Glutamatergic neuron (in vitro differentiated cells): Measurements from ENCODE around the gene ITIH1. TPM values are rescaled to one million over a fixed set of nuclear protein-coding genes. Genes with fewer than 3 reads are reported as not detected.

Source experiments
- DNase-seq: peaks from one replicate; pipeline ENCODE4 v3.0.0; 2022
- H3K27ac Mint-ChIP-seq: one replicate; pipeline ENCODE4 v1.8.0; 2020; ENCODE audit warnings: mild to moderate bottlenecking, mixed read lengths, inconsistent platforms; ENCODE audit not compliant: unreplicated experiment
- H3K27me3 Mint-ChIP-seq: one replicate; pipeline ENCODE4 v1.8.0; 2020; ENCODE audit warnings: mild to moderate bottlenecking, moderate library complexity, mixed read lengths, inconsistent platforms; ENCODE audit not compliant: unreplicated experiment
- H3K36me3 Mint-ChIP-seq: one replicate; pipeline ENCODE4 v1.8.0; 2020; ENCODE audit warnings: mild to moderate bottlenecking, mixed read lengths, inconsistent platforms; ENCODE audit not compliant: unreplicated experiment
- H3K4me1 Mint-ChIP-seq: one replicate; pipeline ENCODE4 v1.8.0; 2020; ENCODE audit warnings: mild to moderate bottlenecking, low read depth, mixed read lengths, inconsistent platforms; ENCODE audit not compliant: unreplicated experiment
- H3K4me3 Mint-ChIP-seq: one replicate; pipeline ENCODE4 v1.8.0; 2020; ENCODE audit warnings: mild to moderate bottlenecking, mixed read lengths, inconsistent platforms; ENCODE audit not compliant: unreplicated experiment
- H3K9me3 Mint-ChIP-seq: one replicate; pipeline ENCODE4 v1.8.0; 2020; ENCODE audit warnings: mild to moderate bottlenecking, moderate library complexity, mixed read lengths, inconsistent platforms; ENCODE audit not compliant: unreplicated experiment
- total RNA-seq: library from RNA; stranded (reverse); fragmentation: NEBNext Ultra II Directional; extraction: Animal tissue kit (Norgen Biotek cat#: 25700); gene quantifications from one replicate; pipeline ENCODE4 v1.2.1, GENCODE V29; 2021; ENCODE audit not compliant: unreplicated experiment
- TF ChIP-seq, protein P1 (sequence below): fragments of 200-600 bp; sonication (generic); IDR thresholded peaks from one replicate; pipeline ENCODE4 v1.5.0; 2021; ENCODE audit not compliant: partially characterized antibody, unreplicated experiment

ITIH1 gene
- total RNA-seq, 1 donor from 2014 or later, result not detected

DNA sequence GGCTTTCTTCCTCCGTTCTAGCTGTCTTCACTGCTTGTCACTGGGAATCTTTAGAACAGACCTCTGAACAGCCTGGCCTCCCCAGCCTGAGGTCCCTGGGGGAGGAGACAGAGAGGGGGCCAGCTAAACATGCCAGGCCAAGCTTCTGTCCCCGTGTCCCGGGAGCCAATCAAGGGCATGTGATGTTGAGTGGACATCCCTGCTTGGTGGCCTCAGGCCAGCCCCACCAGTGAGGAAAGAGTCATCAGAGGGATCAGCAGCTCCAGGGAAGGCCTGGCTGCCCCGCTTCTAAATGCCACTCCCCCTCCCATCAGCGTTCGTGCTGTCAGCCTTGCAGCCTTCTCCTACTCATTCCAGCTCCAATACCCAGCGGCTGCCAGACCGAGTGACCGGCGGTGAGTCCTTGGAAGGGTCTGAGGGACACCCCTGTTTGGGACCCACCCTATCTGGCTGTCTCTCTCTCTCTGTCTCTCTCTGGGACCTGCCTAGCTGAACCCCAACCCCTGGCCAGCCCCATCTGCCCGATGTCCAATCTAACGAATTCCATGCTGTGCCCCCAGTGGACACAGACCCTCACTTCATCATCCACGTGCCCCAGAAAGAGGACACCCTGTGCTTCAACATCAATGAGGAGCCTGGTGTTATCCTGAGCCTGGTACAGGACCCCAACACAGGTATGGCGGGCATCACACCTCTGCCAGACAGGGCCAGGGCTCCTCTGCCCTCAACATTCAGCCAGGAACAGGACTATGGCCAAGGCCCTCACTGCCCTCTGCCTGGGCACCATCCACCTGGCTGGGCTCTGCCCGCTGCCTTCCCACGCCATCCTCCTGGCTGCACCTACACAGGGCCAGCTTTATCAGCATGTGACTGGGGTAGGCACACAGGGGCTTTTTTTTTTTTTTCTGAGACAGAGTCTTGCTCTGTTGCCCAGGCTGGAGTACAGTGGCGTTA, 10.6 kb downstream of the ITIH1 start:
- Mint-ChIP-seq H3K4me3 (no peak overlapping the region), H3K9me3 (peaks cover 4% of the 10 kb centered on the region), H3K27ac (no peak overlapping the region), H3K36me3 (no peaks in the 10 kb centered on the region), H3K4me1 (peaks cover 5% of the 10 kb centered on the region), H3K27me3 (peaks cover 5% of the 10 kb centered on the region)
- DNase-seq, result peak; percentile 21
- TF ChIP-seq, protein P1, sequence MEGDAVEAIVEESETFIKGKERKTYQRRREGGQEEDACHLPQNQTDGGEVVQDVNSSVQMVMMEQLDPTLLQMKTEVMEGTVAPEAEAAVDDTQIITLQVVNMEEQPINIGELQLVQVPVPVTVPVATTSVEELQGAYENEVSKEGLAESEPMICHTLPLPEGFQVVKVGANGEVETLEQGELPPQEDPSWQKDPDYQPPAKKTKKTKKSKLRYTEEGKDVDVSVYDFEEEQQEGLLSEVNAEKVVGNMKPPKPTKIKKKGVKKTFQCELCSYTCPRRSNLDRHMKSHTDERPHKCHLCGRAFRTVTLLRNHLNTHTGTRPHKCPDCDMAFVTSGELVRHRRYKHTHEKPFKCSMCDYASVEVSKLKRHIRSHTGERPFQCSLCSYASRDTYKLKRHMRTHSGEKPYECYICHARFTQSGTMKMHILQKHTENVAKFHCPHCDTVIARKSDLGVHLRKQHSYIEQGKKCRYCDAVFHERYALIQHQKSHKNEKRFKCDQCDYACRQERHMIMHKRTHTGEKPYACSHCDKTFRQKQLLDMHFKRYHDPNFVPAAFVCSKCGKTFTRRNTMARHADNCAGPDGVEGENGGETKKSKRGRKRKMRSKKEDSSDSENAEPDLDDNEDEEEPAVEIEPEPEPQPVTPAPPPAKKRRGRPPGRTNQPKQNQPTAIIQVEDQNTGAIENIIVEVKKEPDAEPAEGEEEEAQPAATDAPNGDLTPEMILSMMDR, result no peak

DNA sequence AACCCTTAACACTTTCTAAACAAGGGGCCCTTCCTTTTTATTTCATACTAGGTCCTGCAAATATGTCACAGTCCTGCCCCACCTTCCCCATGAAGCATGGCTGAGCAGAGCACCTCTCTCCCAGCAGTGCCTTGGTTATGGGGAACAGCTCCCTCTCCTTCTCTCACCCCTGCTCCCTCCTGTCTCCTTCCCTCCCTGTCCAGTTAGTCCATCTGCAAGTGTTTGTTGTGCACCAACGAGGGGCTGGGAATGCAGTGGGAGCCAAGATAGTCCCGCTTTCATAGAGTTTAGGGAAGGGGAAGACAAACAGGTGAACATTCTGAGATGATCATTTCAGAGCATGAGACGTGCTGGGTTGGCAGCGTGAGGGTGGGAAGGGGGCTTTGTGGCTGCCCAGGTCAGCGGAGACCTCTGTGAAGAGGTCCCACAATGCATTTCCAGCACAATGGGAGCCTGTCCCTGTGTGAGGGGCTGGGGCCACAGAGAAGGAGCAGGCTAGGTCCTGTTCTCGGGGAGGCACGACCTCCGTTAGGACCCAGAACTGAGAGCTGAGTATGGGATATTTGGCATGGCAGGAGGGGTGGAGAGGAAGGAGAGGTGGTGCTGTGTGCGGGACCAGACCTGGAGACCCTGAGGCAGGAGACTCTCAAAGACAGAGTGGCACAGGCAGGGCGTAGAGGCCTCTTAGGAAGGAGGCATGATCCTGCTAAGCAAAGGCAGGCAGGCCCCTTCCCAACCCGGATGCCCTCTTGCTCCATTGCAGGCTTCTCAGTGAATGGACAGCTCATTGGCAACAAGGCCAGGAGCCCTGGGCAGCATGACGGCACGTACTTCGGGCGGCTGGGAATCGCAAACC, 11.7 kb downstream of the ITIH1 start:
- peaks cover 4% of the 10 kb centered on the region for H3K9me3 Mint-ChIP-seq
- DNase-seq, result no peak
- no peaks in the 10 kb centered on the region for H3K36me3 Mint-ChIP-seq
- H3K27ac Mint-ChIP-seq, result no peak overlapping the region
- H3K4me3 Mint-ChIP-seq, result no peak overlapping the region
- H3K27me3 Mint-ChIP-seq, result peaks cover 5% of the 10 kb centered on the region
- peaks cover 8% of the 10 kb centered on the region for H3K4me1 Mint-ChIP-seq
- TF ChIP-seq, protein P1, result no peak

DNA sequence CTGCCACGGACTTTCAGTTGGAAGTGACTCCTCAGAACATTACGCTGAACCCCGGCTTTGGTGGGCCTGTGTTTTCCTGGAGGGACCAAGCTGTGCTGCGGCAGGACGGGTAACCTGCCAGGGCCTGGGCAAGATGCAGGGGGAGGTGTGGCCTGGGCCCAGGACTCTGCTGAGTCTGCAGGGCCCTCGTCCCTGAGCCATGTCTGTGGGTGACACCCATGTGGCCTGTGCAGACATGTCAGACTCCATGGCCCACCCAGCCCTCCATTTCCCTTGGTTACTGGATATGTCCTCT, 12.3 kb downstream of the ITIH1 start:
- Mint-ChIP-seq H3K4me3 (no peak overlapping the region), H3K4me1 (peaks cover 9% of the 10 kb centered on the region), H3K27ac (no peak overlapping the region), H3K36me3 (no peaks in the 10 kb centered on the region), H3K27me3 (peaks cover 5% of the 10 kb centered on the region), H3K9me3 (peaks cover 4% of the 10 kb centered on the region)
- TF ChIP-seq, protein P1, result no peak
- no peak for DNase-seq

DNA sequence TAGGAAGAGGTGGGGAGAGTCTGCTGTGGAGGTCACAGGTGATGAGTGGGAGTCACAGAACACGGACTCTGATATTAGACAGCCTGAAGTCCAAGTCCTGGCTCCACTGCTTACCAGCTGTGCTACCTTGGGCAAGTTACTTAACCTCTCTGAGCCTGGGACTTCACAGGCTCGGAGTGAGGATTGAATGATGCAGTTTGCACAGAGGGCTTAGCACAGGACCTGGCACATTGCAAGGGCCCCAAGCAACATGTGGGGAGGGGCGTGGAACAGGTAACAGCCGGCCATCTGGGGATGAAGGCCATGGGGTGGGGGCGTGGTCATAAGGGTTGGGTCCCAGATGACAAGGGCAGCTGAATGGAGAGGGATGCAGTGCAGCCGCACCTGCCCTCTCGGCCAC, 12.9 kb downstream of the ITIH1 start:
- H3K4me3 Mint-ChIP-seq, result no peak overlapping the region
- no peak overlapping the region for H3K27ac Mint-ChIP-seq
- H3K27me3 Mint-ChIP-seq, result peaks cover 5% of the 10 kb centered on the region
- TF ChIP-seq, protein P1, result no peak
- DNase-seq, result no peak
- peaks cover 9% of the 10 kb centered on the region for H3K4me1 Mint-ChIP-seq
- no peaks in the 10 kb centered on the region for H3K36me3 Mint-ChIP-seq
- H3K9me3 Mint-ChIP-seq, result peaks cover 4% of the 10 kb centered on the region
